BLaER1 (cell line): ENCODE measurements around the gene IL26.
"Not testable (repeated sequence)": the region's sequence is repeated elsewhere in the genome, so short reads cannot be mapped to it uniquely, and the experiment has no call there.

ENCODE experiments used
- H3K27ac ChIP-seq: shearing (Covaris generic); formaldehyde crosslinking; 2 replicates; pipeline ENCODE4 v1.8.1; 2022
- H3K27me3 ChIP-seq: shearing (Covaris generic); formaldehyde crosslinking; 2 replicates; pipeline ENCODE4 v1.8.1; 2022
- H3K36me3 ChIP-seq: shearing (Covaris generic); formaldehyde crosslinking; 2 replicates; pipeline ENCODE4 v1.8.1; 2022
- H3K4me1 ChIP-seq: shearing (Covaris generic); formaldehyde crosslinking; 2 replicates; pipeline ENCODE4 v1.8.1; 2022
- H3K4me2 ChIP-seq: shearing (Covaris generic); formaldehyde crosslinking; 2 replicates; pipeline ENCODE4 v1.8.1; 2022
- H3K4me3 ChIP-seq: shearing (Covaris generic); formaldehyde crosslinking; 2 replicates; pipeline ENCODE4 v1.8.1; 2022
- H3K9ac ChIP-seq: shearing (Covaris generic); formaldehyde crosslinking; 2 replicates; pipeline ENCODE4 v1.8.1; 2022
- H3K9me3 ChIP-seq: shearing (Covaris generic); formaldehyde crosslinking; 2 replicates; pipeline ENCODE4 v1.8.1; 2022
- H4K20me1 ChIP-seq: shearing (Covaris generic); formaldehyde crosslinking; 2 replicates; pipeline ENCODE4 v1.8.1; 2022
- Cebpa-rat ChIP-seq: shearing (Covaris generic); IDR thresholded peaks from 2 replicates; pipeline ENCODE4 v1.8.1; 2022

IL26 gene

DNA sequence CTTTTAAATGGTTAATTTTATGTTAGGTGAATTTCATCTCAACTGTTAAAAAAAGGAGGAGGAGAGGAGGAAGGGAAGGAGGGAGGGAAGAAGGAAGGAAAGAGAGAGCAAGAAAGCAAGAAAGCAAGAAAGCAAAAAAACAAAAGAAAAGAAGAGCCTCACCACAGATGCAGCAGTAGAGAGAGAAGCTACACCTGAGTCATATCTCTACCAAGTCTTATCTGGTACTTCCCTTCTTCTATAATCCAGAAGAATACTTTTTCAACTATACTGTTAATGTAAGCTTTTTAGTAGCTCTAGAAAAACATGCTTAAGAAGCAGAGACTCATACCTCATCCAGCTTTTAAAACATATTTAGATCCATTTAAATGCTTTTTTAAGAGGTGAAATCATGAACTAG is 5.6 kb upstream of the IL26 start:
- Histone ChIP-seq H3K4me2 (no peak overlapping the region), H3K9ac (no peak overlapping the region), H3K4me3 (no peak overlapping the region), H4K20me1 (no peaks in the 10 kb centered on the region), H3K27ac (no peak overlapping the region), H3K27me3 (no peaks in the 10 kb centered on the region), H3K36me3 (no peaks in the 10 kb centered on the region), H3K9me3 (no peaks in the 10 kb centered on the region), H3K4me1 (peaks cover 3% of the 10 kb centered on the region)
- no peak for TF ChIP-seq Cebpa-rat

DNA sequence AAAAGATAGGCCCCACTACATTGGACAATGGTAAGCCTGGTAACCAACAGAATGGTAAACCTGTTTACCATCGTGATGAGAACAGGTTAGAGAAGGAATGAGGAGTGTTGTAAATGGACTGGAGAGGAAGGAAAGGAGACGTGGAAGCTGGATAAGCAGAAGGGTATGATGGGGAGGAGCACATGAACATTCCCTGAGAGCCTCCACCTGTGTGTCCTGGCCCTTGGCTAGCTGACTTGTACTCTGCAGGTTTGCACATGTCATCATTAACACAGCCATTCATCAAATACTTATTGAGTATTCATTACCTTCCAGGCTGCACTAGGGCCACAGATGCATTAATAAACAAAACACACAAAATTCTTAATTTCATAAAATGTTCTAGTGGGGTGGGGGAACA is 4.3 kb upstream of the IL26 start:
- H3K27me3 ChIP-seq = no peaks in the 10 kb centered on the region
- H3K4me3 ChIP-seq = no peak overlapping the region
- no peak overlapping the region for H3K4me2 ChIP-seq
- H3K4me1 ChIP-seq = no peaks in the 10 kb centered on the region
- no peaks in the 10 kb centered on the region for H4K20me1 ChIP-seq
- H3K36me3 ChIP-seq = no peaks in the 10 kb centered on the region
- no peak for TF ChIP-seq Cebpa-rat
- H3K9ac ChIP-seq = no peak overlapping the region
- no peak overlapping the region for H3K27ac ChIP-seq
- H3K9me3 ChIP-seq = no peaks in the 10 kb centered on the region

DNA sequence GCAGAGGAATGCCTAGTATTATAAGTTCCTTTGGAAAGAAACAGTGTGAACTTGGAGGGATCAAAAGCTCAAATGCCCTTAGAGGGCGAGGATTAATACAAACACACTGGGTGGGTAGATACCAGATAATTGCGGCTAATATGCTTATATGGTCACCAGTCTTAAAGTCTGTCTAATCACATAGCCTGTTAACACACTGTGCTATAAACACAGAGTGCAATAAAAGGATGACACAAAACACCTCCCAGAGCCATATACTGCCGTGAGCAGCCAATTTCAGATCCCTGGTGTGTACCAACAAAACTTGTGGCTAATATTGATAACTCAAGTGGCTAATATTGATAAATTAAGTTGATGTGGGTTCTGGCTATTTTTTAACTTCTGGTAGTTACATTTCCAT is 1.7 kb upstream of the IL26 start:
- no peak overlapping the region for H3K9ac ChIP-seq
- H3K27me3 ChIP-seq = no peaks in the 10 kb centered on the region
- no peak overlapping the region for H3K4me3 ChIP-seq
- no peaks in the 10 kb centered on the region for H3K36me3 ChIP-seq
- no peaks in the 10 kb centered on the region for H3K4me1 ChIP-seq
- H4K20me1 ChIP-seq = no peaks in the 10 kb centered on the region
- H3K4me2 ChIP-seq = no peak overlapping the region
- no peak overlapping the region for H3K27ac ChIP-seq
- TF ChIP-seq Cebpa-rat = no peak
- H3K9me3 ChIP-seq = no peaks in the 10 kb centered on the region

DNA sequence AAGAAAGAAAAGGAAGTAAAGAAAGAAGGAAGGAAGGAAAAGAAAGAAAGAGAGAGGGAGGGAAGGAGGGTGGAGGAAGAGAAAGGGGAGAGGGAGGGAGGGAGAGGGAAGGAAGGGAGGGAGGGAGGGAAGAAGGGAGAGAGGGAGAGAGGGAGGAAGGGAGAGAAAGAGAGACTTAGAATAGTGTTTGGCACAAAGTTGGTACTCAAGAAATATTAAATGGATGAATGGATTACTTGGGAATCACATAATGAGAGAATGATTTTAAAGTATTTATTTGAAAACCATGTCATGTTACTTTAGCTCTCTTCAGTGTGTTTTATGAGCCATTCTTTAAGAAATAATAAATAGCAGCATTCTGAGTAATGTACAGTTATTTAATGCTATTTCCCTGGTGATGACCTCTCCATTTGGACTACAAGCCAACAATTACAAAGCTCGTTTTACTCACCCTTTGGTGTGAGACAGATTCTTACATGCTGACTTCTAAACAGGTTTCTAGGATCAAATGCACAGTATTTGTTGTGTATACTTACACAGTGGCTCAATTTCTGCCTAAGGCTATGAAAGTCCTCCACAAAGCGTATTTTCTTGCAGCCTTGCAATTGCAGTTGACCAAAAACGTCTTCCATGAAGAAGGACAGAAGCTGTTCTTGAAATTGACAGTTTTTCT is 861 bp downstream of the IL26 start:
- H3K9ac ChIP-seq = no peak overlapping the region
- no peaks in the 10 kb centered on the region for H4K20me1 ChIP-seq
- no peak overlapping the region for H3K4me2 ChIP-seq
- TF ChIP-seq Cebpa-rat = no peak
- no peaks in the 10 kb centered on the region for H3K27me3 ChIP-seq
- no peaks in the 10 kb centered on the region for H3K4me1 ChIP-seq
- no peaks in the 10 kb centered on the region for H3K36me3 ChIP-seq
- no peak overlapping the region for H3K27ac ChIP-seq
- no peak overlapping the region for H3K4me3 ChIP-seq
- H3K9me3 ChIP-seq = no peaks in the 10 kb centered on the region

GRCh38 chr12:68223067-68223747 is 2.4 kb downstream of the IL26 start:
- Histone ChIP-seq H3K27me3 (no peaks in the 10 kb centered on the region), H3K4me3 (no peak overlapping the region), H3K9me3 (no peaks in the 10 kb centered on the region), H3K4me2 (peak overlapping the region; percentile 16; the same call in 1 of the 2 replicates), H3K36me3 (no peaks in the 10 kb centered on the region), H4K20me1 (no peaks in the 10 kb centered on the region), H3K9ac (no peak overlapping the region), H3K4me1 (no peaks in the 10 kb centered on the region), H3K27ac (no peak overlapping the region)
- no peak for TF ChIP-seq Cebpa-rat

GRCh38 chr12:68222326-68222725 is 3.3 kb downstream of the IL26 start:
- Histone ChIP-seq H3K27ac (no peak overlapping the region), H4K20me1 (no peaks in the 10 kb centered on the region), H3K9ac (no peak overlapping the region), H3K4me1 (no peaks in the 10 kb centered on the region), H3K27me3 (no peaks in the 10 kb centered on the region), H3K36me3 (no peaks in the 10 kb centered on the region), H3K4me2 (no peak overlapping the region), H3K9me3 (no peaks in the 10 kb centered on the region), H3K4me3 (no peak overlapping the region)
- TF ChIP-seq Cebpa-rat = no peak

- no peaks in the 10 kb centered on the region for H3K9me3 ChIP-seq
- H3K4me2 ChIP-seq = no peak overlapping the region
- no peak overlapping the region for H3K9ac ChIP-seq
- no peaks in the 10 kb centered on the region for H3K4me1 ChIP-seq
- no peaks in the 10 kb centered on the region for H3K27me3 ChIP-seq
- H3K36me3 ChIP-seq = no peaks in the 10 kb centered on the region
- TF ChIP-seq Cebpa-rat = no peak
- H3K4me3 ChIP-seq = no peak overlapping the region
- H3K27ac ChIP-seq = no peak overlapping the region
- no peaks in the 10 kb centered on the region for H4K20me1 ChIP-seq
Measured at GRCh38 chr12:68221497-68221896, 4.1 kb downstream of the IL26 start.

- no peak for TF ChIP-seq Cebpa-rat
- Histone ChIP-seq H3K27me3 (no peaks in the 10 kb centered on the region), H3K36me3 (no peaks in the 10 kb centered on the region), H3K27ac (no peak overlapping the region), H3K4me1 (no peaks in the 10 kb centered on the region), H3K4me2 (no peak overlapping the region), H4K20me1 (no peaks in the 10 kb centered on the region), H3K4me3 (no peak overlapping the region), H3K9me3 (no peaks in the 10 kb centered on the region), H3K9ac (no peak overlapping the region)
Measured at GRCh38 chr12:68210875-68211274, 14.7 kb downstream of the IL26 start.

DNA sequence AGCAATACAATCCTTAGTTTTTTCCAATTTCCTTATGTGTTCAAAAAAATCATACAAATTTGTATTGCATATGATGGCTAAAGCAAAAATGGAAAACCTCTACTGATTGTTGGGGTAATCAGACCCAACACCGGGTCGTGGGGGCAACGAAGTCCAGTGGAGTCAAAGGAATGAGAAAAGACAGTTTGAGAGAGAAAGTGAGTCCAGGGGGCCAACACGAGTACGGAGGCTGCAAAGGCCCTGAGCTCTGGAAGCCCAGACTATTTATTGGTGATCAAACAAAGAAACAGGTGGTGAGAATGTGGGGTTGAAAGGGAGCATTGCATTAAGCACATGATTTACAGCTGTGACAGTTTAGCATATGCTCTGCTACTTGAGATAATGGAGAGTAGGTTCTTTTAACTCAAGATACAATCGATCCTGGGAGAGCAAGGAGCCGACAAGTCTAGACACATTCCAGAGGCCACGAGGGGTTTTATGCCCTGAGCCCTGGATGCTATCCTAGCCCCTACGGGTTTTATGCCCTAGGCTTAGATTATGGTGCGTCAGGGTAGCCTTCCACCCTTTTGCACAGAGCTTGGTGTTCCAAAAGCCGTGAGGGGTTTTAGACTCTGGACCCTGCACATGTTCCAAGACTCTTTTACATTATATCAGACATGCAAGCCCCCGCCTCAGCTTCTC is 16.4 kb downstream of the IL26 start:
- H3K4me1 ChIP-seq, H3K4me2 ChIP-seq, H3K27ac ChIP-seq, H3K9me3 ChIP-seq, H3K27me3 ChIP-seq, H3K36me3 ChIP-seq, H4K20me1 ChIP-seq, H3K4me3 ChIP-seq, H3K9ac ChIP-seq: not testable (repeated sequence)

DNA sequence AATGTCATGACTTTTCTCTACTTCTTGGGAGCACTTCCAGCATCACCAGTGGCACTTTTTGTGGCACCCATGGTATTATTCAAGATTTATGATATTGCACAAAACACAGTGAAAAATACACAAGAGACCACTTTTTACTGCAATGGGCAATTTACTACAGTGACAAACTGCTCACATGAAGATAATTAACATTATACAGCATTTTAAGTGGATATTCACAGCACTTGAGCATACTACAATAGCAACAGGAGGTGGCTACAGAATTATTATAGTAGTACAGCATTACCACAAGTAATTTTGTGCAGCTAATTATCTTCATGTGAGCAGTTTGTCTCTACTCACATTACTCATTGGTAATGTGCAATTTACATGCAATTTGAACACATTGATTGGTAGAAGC is 18.3 kb downstream of the IL26 start:
- no peaks in the 10 kb centered on the region for H3K9me3 ChIP-seq
- no peaks in the 10 kb centered on the region for H3K4me1 ChIP-seq
- no peak overlapping the region for H3K9ac ChIP-seq
- H3K36me3 ChIP-seq = no peaks in the 10 kb centered on the region
- TF ChIP-seq Cebpa-rat = no peak
- H4K20me1 ChIP-seq = no peaks in the 10 kb centered on the region
- H3K27ac ChIP-seq = no peak overlapping the region
- H3K27me3 ChIP-seq = no peaks in the 10 kb centered on the region
- no peak overlapping the region for H3K4me2 ChIP-seq
- H3K4me3 ChIP-seq = no peak overlapping the region
